Activated CD4-positive, alpha-beta T cell treated with anti-CD3 and anti-CD28 coated beads, Interleukin-2, Interleukin-4, amounts not matched to agents 100 ng/mL and 50 ng/mL, durations not matched to agents 16 hours and 8 hours (primary cell): ENCODE results near the gene CTBP2.

Experiments
- DNase-seq: peaks from one replicate; pipeline ENCODE4 v3.0.0-alpha.2; 2020; ENCODE audit warnings: low spot score

CTBP2 gene

DNA sequence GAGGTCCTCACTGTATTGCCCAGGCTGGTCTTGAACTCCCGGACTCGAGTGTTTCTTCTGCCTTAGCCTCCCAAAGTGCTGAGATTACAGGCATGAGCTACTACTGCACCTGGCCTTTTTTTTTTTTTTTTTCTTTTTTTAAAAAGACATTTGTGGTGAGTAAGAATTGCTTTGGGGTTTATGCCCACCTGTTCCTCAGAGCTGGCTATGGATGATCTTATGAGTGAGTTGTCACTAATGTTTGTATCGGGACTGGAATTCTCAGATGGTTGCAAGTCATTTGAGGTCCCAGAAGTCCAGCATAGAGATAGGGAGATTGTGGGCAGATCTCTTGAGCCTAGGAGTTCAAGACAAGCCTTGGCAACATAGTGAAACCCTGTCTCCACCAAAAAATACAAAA is 183.2 kb downstream of the CTBP2 start:
- DNase-seq = no peak

- DNase-seq = peak; percentile 73
Measured at GRCh38 chr10:124975977-124976514, 184.3 kb downstream of the CTBP2 start.

DNA sequence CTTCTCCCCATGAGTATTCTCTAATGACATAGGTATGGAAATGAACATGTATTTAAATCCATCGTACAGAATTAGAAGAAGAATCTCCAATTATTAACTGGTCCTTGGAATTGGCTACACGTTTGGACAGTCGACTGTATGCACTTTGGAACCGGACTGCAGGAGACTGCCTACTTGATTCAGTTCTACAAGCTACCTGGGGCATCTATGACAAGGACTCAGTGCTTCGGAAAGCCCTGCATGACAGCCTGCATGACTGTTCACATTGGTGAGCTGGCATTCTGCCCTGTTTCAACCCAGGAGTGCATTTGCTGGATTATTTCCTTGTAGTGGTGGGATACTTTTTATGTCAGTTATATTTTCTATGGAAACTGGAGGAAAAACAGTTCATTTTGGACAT is 186.2 kb downstream of the CTBP2 start:
- no peak for DNase-seq

DNA sequence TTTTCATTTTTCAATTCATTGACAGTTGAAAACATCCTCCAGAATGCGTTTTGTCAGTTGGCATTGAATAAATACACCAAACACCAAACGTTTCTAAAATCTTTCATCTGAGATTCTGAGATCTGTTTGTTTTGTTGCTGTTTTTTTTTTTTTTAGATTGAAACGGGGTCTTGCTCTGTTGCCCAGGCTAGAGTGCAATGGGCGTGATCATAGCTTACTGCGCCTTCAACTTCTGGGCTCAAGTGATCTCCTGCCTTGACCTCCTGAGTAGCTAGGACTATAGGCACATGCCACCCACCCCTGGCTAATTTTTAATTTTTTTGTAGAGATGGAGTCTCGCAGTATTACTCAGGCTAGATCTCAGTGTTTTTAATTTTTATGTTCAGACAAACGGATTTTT is 187.7 kb downstream of the CTBP2 start:
- no peak for DNase-seq

- DNase-seq = no peak
Measured at GRCh38 chr10:124971276-124971675, 189.1 kb downstream of the CTBP2 start.

GRCh38 chr10:124967255-124967654 is 193.1 kb downstream of the CTBP2 start:
- no peak for DNase-seq

- DNase-seq = no peak
Measured at GRCh38 chr10:124966008-124966407, 194.4 kb downstream of the CTBP2 start.

DNA sequence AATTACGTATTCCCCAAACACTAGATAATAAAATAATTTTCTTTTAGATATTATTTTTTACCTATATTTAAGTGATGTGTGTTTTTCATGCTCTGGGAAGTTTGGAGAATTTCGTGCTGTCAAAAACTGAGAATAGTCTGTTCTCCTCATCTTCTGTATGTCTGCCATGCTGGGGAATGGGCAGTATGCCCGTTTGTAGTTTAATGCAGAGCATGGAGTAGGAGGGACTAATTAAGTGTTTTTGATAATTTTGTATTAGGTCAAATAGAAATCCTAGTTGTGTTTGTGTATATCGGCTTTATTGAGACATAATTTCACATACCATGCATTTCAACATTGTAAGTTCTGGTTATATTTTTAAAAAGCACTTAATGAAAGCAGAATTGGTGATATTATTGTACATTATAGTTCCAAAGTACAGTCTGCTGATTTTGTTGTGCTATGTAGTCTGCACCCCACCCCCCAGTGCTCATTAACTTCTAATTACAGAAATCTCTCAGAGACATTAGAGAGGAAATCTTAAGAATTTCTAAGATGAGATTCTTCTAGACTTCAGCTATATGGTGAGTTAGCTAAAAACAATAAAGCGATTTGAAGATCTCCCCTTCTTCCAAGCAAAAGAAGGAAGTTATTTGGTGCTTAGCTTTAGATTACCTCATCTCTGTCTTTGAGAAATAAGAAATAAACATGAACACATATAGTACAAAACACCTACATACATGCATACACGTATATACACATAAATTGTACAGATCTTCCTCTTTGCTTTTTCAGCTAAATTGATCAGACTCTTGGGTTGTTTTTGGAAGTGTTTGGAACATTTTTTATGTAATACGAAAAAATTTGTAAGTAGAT is 196.3 kb downstream of the CTBP2 start:
- DNase-seq = no peak

GRCh38 chr10:124962421-124962820 is 197.9 kb downstream of the CTBP2 start:
- no peak for DNase-seq

DNA sequence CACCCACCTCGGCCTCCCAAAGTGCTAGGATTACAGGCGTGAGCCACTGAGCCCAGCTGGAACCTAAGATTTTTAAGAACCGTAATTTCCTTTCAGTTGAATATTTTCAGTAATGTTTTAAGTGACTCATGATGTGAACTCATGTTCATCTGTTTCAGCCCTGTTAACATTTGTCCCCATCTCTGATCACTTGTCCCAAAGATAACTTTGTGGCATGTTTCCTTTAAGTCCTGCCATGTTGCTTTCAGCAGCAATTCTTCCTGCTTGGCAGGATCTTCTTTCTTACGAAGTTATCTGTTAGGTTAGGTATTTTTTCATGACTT is 199.2 kb downstream of the CTBP2 start:
- DNase-seq = no peak

GRCh38 chr10:124959564-124959963 is 200.8 kb downstream of the CTBP2 start:
- no peak for DNase-seq

DNA sequence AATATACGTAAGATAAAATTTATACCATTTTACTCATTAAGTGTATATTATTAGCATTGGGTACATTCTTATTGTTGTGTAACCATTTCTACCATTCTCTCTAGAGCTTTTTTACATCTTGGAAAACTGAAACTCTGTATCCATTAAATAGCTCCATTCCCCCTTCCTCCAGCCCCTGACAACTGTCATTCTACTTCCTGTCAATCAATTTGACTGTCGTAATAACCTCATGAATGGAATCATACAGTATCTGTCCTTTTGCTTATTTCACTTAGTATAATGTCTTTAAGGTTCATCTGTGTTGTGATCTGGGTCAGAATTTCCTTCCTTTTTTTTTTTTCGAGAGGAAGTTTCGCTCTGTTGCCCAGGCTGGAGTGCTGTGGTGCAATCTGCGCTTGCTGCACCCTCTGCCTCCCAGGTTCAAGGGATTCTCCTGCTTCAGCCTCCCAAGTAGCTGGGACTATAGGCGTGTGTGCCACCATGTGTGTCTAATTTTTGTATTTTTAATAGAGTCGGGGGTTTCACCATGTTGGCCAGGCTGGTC is 202.9 kb downstream of the CTBP2 start:
- no peak for DNase-seq

GRCh38 chr10:124956764-124957163 is 203.6 kb downstream of the CTBP2 start:
- DNase-seq = no peak

- no peak for DNase-seq
Measured at GRCh38 chr10:124955868-124956267, 204.5 kb downstream of the CTBP2 start.

- no peak for DNase-seq
Measured at GRCh38 chr10:124955243-124955642, 205.1 kb downstream of the CTBP2 start.

GRCh38 chr10:124953421-124953820 is 206.9 kb downstream of the CTBP2 start:
- no peak for DNase-seq

GRCh38 chr10:124952123-124952522 is 208.2 kb downstream of the CTBP2 start:
- DNase-seq = no peak

DNA sequence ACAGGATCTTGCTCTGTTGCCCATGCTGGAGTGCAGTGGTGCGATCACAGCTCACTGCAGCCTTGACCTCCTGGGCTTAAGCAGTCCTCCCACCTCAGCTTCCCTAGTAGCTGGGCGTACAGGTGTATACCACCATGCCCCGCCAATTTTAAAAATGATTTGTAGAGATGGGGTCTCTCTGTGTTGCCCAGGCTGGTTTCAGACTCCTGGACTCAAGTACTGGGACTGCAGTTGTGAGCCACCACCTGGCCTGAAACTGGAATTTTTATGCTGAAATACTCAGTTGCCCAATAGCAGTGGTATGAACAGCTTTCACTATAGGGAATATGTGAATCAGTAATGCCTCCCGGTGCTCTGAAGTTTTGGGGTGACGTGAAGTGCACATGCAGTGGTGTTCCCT is 210.8 kb downstream of the CTBP2 start:
- DNase-seq = no peak

GRCh38 chr10:124946945-124947344 is 213.4 kb downstream of the CTBP2 start:
- no peak for DNase-seq

GRCh38 chr10:124944982-124945381 is 215.4 kb downstream of the CTBP2 start:
- no peak for DNase-seq

GRCh38 chr10:124943301-124944092 is 216.9 kb downstream of the CTBP2 start:
- DNase-seq = no peak

DNA sequence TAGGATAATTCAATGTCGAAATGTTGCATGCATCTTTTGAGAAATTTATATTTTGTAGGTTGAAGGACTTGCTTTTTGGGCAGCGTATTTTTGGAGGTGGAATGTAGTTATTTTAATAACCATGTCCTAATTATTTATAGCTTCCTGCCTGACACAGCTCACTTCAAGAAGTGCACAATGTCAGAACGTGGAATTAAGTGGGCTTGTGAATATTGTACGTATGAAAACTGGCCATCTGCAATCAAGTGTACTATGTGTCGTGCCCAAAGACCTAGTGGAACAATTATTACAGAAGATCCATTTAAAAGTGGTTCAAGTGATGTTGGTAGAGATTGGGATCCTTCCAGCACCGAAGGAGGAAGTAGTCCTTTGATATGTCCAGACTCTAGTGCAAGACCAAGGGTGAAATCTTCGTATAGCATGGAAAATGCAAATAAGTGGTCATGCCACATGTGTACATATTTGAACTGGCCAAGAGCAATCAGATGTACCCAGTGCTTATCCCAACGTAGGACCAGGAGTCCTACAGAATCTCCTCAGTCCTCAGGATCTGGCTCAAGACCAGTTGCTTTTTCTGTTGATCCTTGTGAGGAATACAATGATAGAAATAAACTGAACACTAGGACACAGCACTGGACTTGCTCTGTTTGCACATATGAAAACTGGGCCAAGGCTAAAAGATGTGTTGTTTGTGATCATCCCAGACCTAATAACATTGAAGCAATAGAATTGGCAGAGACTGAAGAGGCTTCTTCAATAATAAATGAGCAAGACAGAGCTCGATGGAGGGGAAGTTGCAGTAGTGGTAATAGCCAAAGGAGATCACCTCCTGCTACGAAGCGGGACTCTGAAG is 217.8 kb downstream of the CTBP2 start:
- DNase-seq = no peak
